GM12864 (cell line): ENCODE measurements around the gene ARSB.

Experiments used
- DNase-seq: peaks from one replicate; pipeline ENCODE4 v3.0.0-alpha.2; 2011; ENCODE audit warnings: low read depth
- H3K4me3 ChIP-seq: 2 replicates; pipeline ENCODE4 v1.5.1; 2011; ENCODE audit warnings: mild to moderate bottlenecking, low read depth, low read length, control low read depth
- TF ChIP-seq, protein P1 (sequence below): IDR thresholded peaks from 2 replicates; pipeline ENCODE4 v1.5.1; 2011; ENCODE audit warnings: low read depth, mild to moderate bottlenecking, moderate library complexity, low read length, control low read depth, inconsistent platforms; ENCODE audit errors: missing control alignments

The ARSB gene

DNA sequence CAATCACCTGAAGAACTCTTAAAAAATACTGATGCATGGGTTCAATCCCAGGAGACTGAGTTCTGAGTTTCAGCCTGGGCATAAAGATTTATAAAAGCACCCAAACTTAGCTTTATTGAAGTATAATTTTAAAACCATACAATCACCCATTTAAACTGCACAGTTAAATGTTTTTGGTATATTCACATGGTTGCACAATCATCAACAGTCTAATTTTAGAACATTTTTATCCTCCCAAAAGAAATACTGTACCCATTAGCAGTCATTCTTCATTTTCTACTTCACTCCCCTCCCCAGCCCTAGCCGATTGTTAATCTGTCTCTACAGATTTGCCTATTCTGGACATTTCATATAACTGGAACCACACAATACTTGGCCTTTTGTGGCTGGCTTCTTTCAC is 141.7 kb downstream of the ARSB start:
- TF ChIP-seq, protein P1, sequence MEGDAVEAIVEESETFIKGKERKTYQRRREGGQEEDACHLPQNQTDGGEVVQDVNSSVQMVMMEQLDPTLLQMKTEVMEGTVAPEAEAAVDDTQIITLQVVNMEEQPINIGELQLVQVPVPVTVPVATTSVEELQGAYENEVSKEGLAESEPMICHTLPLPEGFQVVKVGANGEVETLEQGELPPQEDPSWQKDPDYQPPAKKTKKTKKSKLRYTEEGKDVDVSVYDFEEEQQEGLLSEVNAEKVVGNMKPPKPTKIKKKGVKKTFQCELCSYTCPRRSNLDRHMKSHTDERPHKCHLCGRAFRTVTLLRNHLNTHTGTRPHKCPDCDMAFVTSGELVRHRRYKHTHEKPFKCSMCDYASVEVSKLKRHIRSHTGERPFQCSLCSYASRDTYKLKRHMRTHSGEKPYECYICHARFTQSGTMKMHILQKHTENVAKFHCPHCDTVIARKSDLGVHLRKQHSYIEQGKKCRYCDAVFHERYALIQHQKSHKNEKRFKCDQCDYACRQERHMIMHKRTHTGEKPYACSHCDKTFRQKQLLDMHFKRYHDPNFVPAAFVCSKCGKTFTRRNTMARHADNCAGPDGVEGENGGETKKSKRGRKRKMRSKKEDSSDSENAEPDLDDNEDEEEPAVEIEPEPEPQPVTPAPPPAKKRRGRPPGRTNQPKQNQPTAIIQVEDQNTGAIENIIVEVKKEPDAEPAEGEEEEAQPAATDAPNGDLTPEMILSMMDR = no peak
- H3K4me3 ChIP-seq = no peak overlapping the region
- DNase-seq = no peak

DNA sequence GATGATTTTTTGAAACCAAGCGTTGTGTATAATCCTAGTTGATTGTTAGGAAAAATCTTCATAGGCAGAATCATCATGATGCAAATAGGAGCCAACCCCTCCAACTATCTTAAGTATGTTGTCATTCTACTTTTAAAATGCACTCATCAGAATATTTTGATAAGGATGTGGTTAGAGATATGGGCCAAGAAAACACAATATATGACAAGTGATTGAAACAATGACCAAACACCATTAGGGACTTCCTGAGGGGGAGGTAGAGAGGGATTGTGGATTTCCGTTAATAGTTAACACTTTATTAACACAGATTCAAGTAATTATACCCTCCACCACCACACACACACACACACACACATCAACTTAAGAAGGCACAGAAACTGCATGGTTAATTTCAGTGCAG is 143.3 kb downstream of the ARSB start:
- no peak for DNase-seq
- TF ChIP-seq, protein P1 = no peak
- no peak overlapping the region for H3K4me3 ChIP-seq

DNA sequence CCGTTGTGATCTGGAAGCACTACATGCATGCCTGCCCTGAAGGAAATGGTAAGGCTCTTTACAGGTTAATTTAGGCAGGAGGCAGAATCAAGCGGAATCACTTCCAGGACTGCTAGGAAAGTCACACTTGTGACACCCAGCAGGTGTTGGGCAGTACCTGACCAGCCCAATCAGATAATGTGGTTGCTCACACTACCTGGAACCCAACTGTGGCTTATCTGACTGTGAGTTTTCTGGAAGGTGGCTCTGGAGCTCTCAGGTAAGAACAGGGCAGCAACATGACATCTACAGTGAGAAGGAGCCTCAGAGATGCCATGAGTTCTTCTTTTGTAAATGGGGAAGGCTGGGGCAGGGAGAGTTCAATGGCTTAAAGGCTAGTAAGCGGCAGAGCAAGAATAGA is 146.4 kb downstream of the ARSB start:
- TF ChIP-seq, protein P1 = no peak
- no peak for DNase-seq
- H3K4me3 ChIP-seq = no peak overlapping the region

DNA sequence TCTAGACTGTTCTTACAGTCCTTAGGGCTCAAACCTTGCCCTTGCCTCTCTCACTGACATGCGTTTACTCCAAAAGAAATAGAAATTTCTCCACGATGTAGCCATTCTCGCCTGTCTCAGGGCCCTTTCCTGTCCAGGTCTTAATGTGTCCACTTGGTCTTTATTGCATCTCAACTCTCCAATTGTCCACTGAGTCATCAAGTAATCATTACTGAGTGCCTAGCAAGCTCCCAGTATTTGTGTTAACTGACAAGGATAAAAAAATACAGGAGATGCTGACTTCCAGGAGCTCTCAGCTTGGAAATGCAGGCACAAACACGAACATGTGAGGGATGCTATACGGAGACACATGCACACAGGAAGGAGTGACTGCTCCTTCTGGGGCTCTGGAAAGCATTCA is 147.3 kb downstream of the ARSB start:
- H3K4me3 ChIP-seq = no peak overlapping the region
- TF ChIP-seq, protein P1 = no peak
- DNase-seq = no peak

DNA sequence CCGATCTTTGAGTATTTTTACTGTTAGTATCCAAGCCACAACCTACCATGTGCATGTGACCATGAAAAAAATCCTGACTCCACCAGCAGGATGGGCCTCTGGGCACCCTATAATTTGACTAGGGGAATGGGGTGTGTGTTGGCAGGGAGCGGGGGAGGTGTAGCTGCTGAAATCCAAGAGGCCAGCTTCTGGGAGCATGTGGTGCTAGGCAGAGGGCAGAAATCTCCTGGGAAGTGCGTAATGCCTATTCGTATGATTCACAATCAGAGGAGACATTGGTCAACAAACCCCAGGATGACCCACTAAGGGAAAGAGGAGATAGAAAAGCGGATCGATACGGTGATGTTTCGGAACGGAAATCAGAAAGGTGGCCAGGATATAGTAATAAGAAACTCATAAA is 149.9 kb downstream of the ARSB start:
- DNase-seq = no peak
- TF ChIP-seq, protein P1 = no peak
- no peak overlapping the region for H3K4me3 ChIP-seq

DNA sequence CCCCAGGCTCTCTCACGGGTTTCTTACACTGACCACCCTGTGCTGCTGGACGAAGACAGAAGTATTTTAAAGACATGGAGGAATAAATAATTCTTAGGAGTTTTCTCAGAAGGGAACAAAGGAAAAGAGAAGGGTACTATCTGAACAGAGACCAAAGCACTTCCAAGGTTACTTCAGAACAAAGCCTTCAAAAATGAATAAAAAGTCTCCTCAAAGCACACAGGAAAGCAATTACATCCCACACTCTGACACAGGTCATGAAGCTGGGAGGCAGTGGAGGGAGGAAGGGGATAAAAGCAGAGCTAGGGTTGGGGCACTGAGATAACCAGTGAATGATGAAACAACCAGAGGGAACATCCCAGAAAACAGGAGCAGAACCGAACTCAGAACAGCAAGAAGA is 151.8 kb downstream of the ARSB start:
- H3K4me3 ChIP-seq = no peak overlapping the region
- no peak for DNase-seq
- TF ChIP-seq, protein P1 = no peak

DNA sequence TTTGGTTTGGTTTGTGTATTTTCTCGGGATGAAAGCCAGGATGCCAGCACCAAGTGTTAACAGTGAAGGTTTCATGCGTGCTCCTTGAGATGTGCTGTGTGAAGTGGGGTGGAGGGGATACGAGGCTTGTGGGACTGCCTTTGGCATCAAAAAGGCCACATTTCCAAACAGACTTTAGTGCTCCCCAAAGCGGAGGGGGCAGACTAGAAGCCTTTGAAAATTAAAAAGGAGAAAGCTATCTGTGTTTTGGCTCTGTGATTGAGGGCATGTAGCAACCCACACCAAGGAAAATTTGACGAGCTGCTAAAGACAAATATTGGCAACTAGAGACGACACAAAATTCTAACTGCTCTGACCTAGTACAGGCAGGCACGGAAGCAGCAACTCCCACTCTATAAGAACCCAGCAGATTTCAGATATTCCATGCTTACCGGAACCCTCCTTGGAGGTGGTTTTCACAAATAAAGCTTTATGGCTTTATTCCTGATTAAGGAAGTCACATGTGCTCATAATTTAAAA is 154.5 kb downstream of the ARSB start:
- DNase-seq = no peak
- H3K4me3 ChIP-seq = no peak overlapping the region
- TF ChIP-seq, protein P1 = no peak
